Activated T-helper 9 cell treated with anti-CD3 and anti-CD28 coated beads, Interleukin-2, amount 50 U/mL, for 16 hours (primary cell): ENCODE measurements around the gene ARL15.
"Not testable (repeated sequence)": the region's sequence is repeated elsewhere in the genome, so short reads cannot be mapped to it uniquely, and the experiment has no call there.

Experiments used
- DNase-seq: peaks from one replicate; pipeline ENCODE4 v3.0.0-alpha.2; 2020; ENCODE audit warnings: low read depth

Gene ARL15

GRCh38 chr5:54090495-54091120 lies 219.8 kb downstream of the ARL15 start:
- no peak for DNase-seq

- DNase-seq: no peak
These were observed 222.3 kb downstream of the ARL15 start for GRCh38 chr5:54088081-54088480.

- no peak for DNase-seq
These were observed 222.9 kb downstream of the ARL15 start for GRCh38 chr5:54087436-54087835.

GRCh38 chr5:54086191-54086590 lies 224.2 kb downstream of the ARL15 start:
- DNase-seq: no peak

GRCh38 chr5:54084696-54085095 lies 225.7 kb downstream of the ARL15 start:
- no peak for DNase-seq

GRCh38 chr5:54083851-54084250 lies 226.5 kb downstream of the ARL15 start:
- no peak for DNase-seq

- DNase-seq: no peak
These were observed 227.1 kb downstream of the ARL15 start for GRCh38 chr5:54083245-54083644.

GRCh38 chr5:54081415-54081814 lies 229.0 kb downstream of the ARL15 start:
- no peak for DNase-seq

- DNase-seq: no peak
These were observed 229.5 kb downstream of the ARL15 start for GRCh38 chr5:54080831-54081230.

- no peak for DNase-seq
These were observed 236.6 kb downstream of the ARL15 start for GRCh38 chr5:54073735-54074134.

GRCh38 chr5:54073131-54073530 lies 237.2 kb downstream of the ARL15 start:
- no peak for DNase-seq

- no peak for DNase-seq
These were observed 243.9 kb downstream of the ARL15 start for GRCh38 chr5:54066433-54066832.

GRCh38 chr5:54063817-54064216 lies 246.6 kb downstream of the ARL15 start:
- DNase-seq: no peak

GRCh38 chr5:54062958-54063357 lies 247.4 kb downstream of the ARL15 start:
- no peak for DNase-seq

GRCh38 chr5:54060919-54061318 lies 249.5 kb downstream of the ARL15 start:
- DNase-seq: not testable (repeated sequence)

GRCh38 chr5:54049963-54050362 lies 260.4 kb downstream of the ARL15 start:
- no peak for DNase-seq

GRCh38 chr5:54049144-54049543 lies 261.2 kb downstream of the ARL15 start:
- DNase-seq: no peak

GRCh38 chr5:54045077-54045792 lies 265.1 kb downstream of the ARL15 start:
- DNase-seq: no peak

GRCh38 chr5:54044276-54044675 lies 266.1 kb downstream of the ARL15 start:
- DNase-seq: not testable (repeated sequence)

GRCh38 chr5:54040804-54041203 lies 269.6 kb downstream of the ARL15 start:
- no peak for DNase-seq

- DNase-seq: no peak
These were observed 270.4 kb downstream of the ARL15 start for GRCh38 chr5:54040018-54040417.

GRCh38 chr5:54037205-54037604 lies 273.2 kb downstream of the ARL15 start:
- DNase-seq: no peak

GRCh38 chr5:54030981-54031380 lies 279.4 kb downstream of the ARL15 start:
- no peak for DNase-seq

GRCh38 chr5:54024466-54024865 lies 285.9 kb downstream of the ARL15 start:
- no peak for DNase-seq
